Adrenal gland (tissue), 12 donors: ENCODE data around the gene CYP26A1. TPM values are rescaled to one million over a fixed set of nuclear protein-coding genes. Genes with fewer than 3 reads are reported as not detected.
A peak's percentile ranks its signal among the peaks of the same experiment; 100 is the strongest.

ENCODE experiments used
- DNase-seq, 7 donors: peaks; one replicate each; pipeline ENCODE4 v3.0.0-alpha.2; 2019 to 2020
- H3K27ac ChIP-seq, 5 donors: fragments of 200-600 bp; sonication (generic) in 4 of 5; 1 replicate in 3 of 5; 2 replicates in 2 of 5; pipeline versions ENCODE4 v1.5.1 to v1.8.0; 2016 to 2020; ENCODE audit warnings: mild to moderate bottlenecking in 1 of 5
- H3K27me3 ChIP-seq: fragments of 200-600 bp; 2 replicates; pipeline ENCODE4 v1.8.0; 2021
- H3K36me3 ChIP-seq, 2 donors: fragments of 200-600 bp; replicated peaks in 1 of 2; 1 replicate in 1 of 2; 2 replicates in 1 of 2; pipeline versions ENCODE4 v1.5.1 to v1.8.0; 2018 to 2022
- H3K4me1 ChIP-seq, 2 donors: fragments of 200-600 bp; replicated peaks in 1 of 2; 1 replicate in 1 of 2; 2 replicates in 1 of 2; pipeline versions ENCODE4 v1.5.1 to v1.8.0; 2018 to 2021
- H3K4me3 ChIP-seq, 4 donors: fragments of 200-600 bp; sonication (generic) in 3 of 4; one replicate each; pipeline ENCODE4 v1.5.1; 2016 to 2018
- H3K9me3 ChIP-seq, 3 donors: fragments of 200-600 bp; sonication (generic) in 1 of 3; replicated peaks in 1 of 3; 1 replicate in 2 of 3; 2 replicates in 1 of 3; pipeline versions ENCODE4 v1.5.1 to v1.8.0; 2016 to 2021
- POLR2A ChIP-seq, 2 donors: fragments of 450-650 bp; IDR thresholded peaks; one replicate each; pipeline ENCODE4 v1.6.1; 2017; ENCODE audit warnings: antibody characterized with exemption in 2 of 2, mild to moderate bottlenecking in 2 of 2, moderate library complexity in 1 of 2
- WGBS, 4 donors: extraction: QIAGEN DNeasy Blood & Tissue Kit in 2 of 4; methylation state at CpG; one replicate each; pipeline versions ENCODE4 v1.1.5 to v1.1.7; 2013 to 2017; 5-methylcytosine and 5-hydroxymethylcytosine counted together
- intact Hi-C, 2 donors: fragments of 100-400 bp; cut with DNase I; formaldehyde crosslinking; loops; one replicate each; pipeline versions ENCODE4 v1.14.1 to v1.15.0; 2022 to 2023
- polyA plus RNA-seq, 3 donors: library from polyadenylated mRNA; stranded (reverse); fragments of 200-250 nt in 2 of 3; fragments of 350-450 nt in 1 of 3; fragmentation: Illumina TruSeq in 1 of 3; extraction: RNeasy Lipid Tissue Mini Kit (QIAGEN cat#74804) in 1 of 3; gene quantifications; one replicate each; pipeline ENCODE4 v1.2.3, GENCODE V29; 2013 to 2014
- total RNA-seq, 9 donors: library from RNA; depleted of rRNA in 4 of 9; stranded (reverse); fragments of >200 nt in 4 of 9; fragments of 120-200 nt in 1 of 9; fragmentation: NEBNext Ultra II Directional in 1 of 9; extraction: Animal tissue kit (Norgen Biotek cat#: 25700) in 1 of 9; gene quantifications; one replicate each; pipeline versions ENCODE4 v1.1.0 to v1.2.4, GENCODE V29; 2013 to 2023
- TF ChIP-seq, protein P1 (sequence below), 6 experiments: fragments of 450-650 bp in 4 of 6; fragments of 200-600 bp in 2 of 6; sonication (generic) in 1 of 6; IDR thresholded peaks; 1 replicate in 5 of 6; 2 replicates in 1 of 6; pipeline versions ENCODE4 v1.5.1 to v1.8.0; 2016 to 2021; ENCODE audit warnings: antibody characterized with exemption in 6 of 6, mild to moderate bottlenecking in 2 of 6, moderate library complexity in 1 of 6
- donor health status: healthy with polysubstance abuse.
- donor health status: Bipolar disorder and iron deficiency.
- donor health status: DM: yes; HTN: yes; CAD: no.
- donor health status: DM: no; HTN: no; CAD: no.
- donor health status: DM: no; HTN: no; CAD: no.
- donor health status: DM: yes; HTN: yes; CAD: no.

CYP26A1 gene
- total and polyA plus RNA-seq, 12 donors = 0.06 to 4.2 (median 0.42) TPM; not detected in 4

DNA sequence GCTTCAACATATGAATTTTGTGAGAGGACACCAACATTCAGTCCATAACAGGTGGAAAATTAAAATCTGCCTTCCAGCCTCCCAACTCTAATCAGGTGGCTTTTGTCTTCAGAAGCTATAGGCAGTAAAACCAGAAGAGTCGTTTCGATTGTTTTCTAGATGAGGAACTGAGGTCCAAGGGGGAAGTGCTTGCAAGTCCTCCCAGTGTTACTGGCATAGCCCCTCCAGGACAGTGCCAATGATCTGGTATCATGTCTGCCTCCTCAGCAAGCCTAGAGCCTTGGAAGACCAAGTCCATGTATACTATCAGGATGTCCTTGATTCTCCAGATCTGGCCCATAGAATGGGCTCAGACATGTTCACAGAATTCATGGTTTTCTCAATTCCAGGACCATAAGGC, 16.9 kb downstream of the CYP26A1 start:
- H3K4me1 ChIP-seq = no peaks in the 10 kb centered on the region
- DNase-seq = peak in 1 of 7 donors; percentile 17
- WGBS, 4 donors = 58 to 88% (median 83%) methylated on average over 2 of the region's 2 CpGs
- TF ChIP-seq POLR2A (IDR thresholded peaks at IDR 0.05) = no peak
- TF ChIP-seq, protein P1, sequence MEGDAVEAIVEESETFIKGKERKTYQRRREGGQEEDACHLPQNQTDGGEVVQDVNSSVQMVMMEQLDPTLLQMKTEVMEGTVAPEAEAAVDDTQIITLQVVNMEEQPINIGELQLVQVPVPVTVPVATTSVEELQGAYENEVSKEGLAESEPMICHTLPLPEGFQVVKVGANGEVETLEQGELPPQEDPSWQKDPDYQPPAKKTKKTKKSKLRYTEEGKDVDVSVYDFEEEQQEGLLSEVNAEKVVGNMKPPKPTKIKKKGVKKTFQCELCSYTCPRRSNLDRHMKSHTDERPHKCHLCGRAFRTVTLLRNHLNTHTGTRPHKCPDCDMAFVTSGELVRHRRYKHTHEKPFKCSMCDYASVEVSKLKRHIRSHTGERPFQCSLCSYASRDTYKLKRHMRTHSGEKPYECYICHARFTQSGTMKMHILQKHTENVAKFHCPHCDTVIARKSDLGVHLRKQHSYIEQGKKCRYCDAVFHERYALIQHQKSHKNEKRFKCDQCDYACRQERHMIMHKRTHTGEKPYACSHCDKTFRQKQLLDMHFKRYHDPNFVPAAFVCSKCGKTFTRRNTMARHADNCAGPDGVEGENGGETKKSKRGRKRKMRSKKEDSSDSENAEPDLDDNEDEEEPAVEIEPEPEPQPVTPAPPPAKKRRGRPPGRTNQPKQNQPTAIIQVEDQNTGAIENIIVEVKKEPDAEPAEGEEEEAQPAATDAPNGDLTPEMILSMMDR (IDR thresholded peaks at IDR 0.05) = no peak
- no peaks in the 10 kb centered on the region for H3K9me3 ChIP-seq
- no peak overlapping the region for H3K27ac ChIP-seq
- intact Hi-C loops = no loop called here
- H3K27me3 ChIP-seq = no peaks in the 10 kb centered on the region
- no peaks in the 10 kb centered on the region for H3K36me3 ChIP-seq
- H3K4me3 ChIP-seq = no peak overlapping the region

DNA sequence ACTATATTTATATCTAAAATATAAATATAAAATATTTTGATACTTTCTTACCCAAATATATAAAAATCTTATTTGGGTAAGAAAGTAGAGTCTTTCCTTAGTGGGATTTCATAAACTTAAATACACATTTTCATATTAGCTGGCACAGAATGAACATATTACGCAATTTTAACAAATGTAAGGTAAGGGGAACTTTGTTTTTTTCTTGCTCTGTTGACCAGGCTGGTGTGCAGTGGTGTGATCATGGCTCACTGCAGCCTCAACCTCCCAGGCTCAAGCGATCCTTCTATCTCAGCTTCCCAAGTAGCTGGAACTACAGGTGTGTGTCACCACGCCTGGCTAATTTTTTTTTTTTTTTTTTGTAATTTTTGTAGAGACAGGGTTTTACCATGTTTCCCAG, 18.3 kb downstream of the CYP26A1 start:
- Histone ChIP-seq H3K4me3 (no peak overlapping the region), H3K4me1 (no peaks in the 10 kb centered on the region), H3K27me3 (no peaks in the 10 kb centered on the region), H3K9me3 (no peaks in the 10 kb centered on the region), H3K27ac (no peak overlapping the region), H3K36me3 (no peaks in the 10 kb centered on the region)
- TF ChIP-seq, protein P1 (IDR thresholded peaks at IDR 0.05) = no peak
- TF ChIP-seq POLR2A (IDR thresholded peaks at IDR 0.05) = no peak
- intact Hi-C loops = no loop called here
- 91 to 94% (median 93%) methylated on average over 3 of the region's 3 CpGs for WGBS, 4 donors
- peak in 1 of 7 donors; percentile 3 for DNase-seq

DNA sequence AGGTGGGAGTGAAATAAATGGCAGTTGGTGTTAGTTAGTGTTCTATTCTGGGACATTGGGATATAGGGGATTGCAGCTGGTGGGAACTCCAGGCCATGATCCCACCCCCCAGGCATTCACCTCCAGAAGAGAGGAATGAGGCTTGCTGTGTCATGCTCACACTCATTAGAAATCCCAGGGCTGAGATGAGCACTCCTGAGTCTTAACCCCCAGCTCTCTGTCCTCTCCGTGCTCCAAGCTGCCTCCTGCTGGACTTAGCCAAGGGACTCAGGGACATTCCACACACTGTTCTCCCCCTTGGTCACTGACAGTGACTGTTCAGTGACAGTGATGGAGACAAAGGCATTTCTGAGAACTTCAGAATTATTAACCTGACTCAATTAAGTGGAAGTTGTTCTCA, 21.5 kb downstream of the CYP26A1 start:
- H3K4me1 ChIP-seq = no peaks in the 10 kb centered on the region
- TF ChIP-seq, protein P1 (IDR thresholded peaks at IDR 0.05) = no peak
- no peak for TF ChIP-seq POLR2A (IDR thresholded peaks at IDR 0.05)
- H3K27me3 ChIP-seq = no peaks in the 10 kb centered on the region
- intact Hi-C loops = no loop called here
- H3K36me3 ChIP-seq = no peaks in the 10 kb centered on the region
- H3K9me3 ChIP-seq = no peaks in the 10 kb centered on the region
- DNase-seq = peak in 1 of 7 donors; percentile 25
- H3K4me3 ChIP-seq = no peak overlapping the region
- H3K27ac ChIP-seq = no peak overlapping the region
- 59 to 80% (median 79%) methylated on average over 1 of the region's 1 CpG for WGBS, 4 donors

DNA sequence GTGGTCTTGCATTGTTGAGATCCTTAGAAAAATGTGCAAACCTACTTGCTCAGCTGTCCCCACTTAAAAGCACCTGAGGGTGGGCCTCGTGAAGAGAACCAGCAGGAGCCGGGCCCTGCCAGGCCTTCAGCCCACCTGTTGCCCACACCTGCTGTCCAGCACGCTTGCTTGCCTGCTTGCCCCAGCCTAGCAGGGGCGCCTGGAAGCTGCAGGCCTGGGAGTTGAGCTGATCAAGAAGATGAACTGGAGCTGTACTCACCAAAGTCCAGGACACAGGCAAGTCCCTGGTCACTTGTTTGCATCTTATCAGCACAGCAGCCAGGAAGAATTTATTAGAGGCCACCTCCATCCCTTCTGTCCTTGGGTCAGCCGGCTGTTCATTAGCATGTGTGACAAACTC, 23.2 kb downstream of the CYP26A1 start:
- Histone ChIP-seq H3K9me3 (no peaks in the 10 kb centered on the region), H3K4me1 (no peaks in the 10 kb centered on the region), H3K27ac (no peak overlapping the region), H3K4me3 (no peak overlapping the region), H3K36me3 (no peaks in the 10 kb centered on the region), H3K27me3 (no peaks in the 10 kb centered on the region)
- intact Hi-C loops = no loop called here
- TF ChIP-seq, protein P1 (IDR thresholded peaks at IDR 0.05) = no peak
- TF ChIP-seq POLR2A (IDR thresholded peaks at IDR 0.05) = no peak
- WGBS, 4 donors = 77 to 83% (median 81%) methylated on average over 5 of the region's 5 CpGs
- peak in 1 of 7 donors; percentile 5 for DNase-seq
